Left renal pelvis (tissue), 4 donors: ENCODE measurements around the gene HYOU1. TPM values are rescaled to one million over a fixed set of nuclear protein-coding genes. Genes with fewer than 3 reads are reported as not detected.
"Not testable (repeated sequence)": the region's sequence is repeated elsewhere in the genome, so short reads cannot be mapped to it uniquely, and the experiment has no call there.

Source experiments
- DNase-seq, 4 donors: peaks; one replicate each; pipeline ENCODE4 v3.0.0-alpha.2; 2013; ENCODE audit warnings: low read depth in 4 of 4, low spot score in 3 of 4
- polyA plus RNA-seq, 4 donors: library from polyadenylated mRNA; unstranded; fragments of 120-200 nt; gene quantifications; one replicate each; pipeline ENCODE4 v1.2.1, GENCODE V29; 2013; ENCODE audit not compliant: insufficient read length in 4 of 4

Gene HYOU1
- polyA plus RNA-seq, 4 donors = 73.5 to 124 (median 116) TPM

DNA sequence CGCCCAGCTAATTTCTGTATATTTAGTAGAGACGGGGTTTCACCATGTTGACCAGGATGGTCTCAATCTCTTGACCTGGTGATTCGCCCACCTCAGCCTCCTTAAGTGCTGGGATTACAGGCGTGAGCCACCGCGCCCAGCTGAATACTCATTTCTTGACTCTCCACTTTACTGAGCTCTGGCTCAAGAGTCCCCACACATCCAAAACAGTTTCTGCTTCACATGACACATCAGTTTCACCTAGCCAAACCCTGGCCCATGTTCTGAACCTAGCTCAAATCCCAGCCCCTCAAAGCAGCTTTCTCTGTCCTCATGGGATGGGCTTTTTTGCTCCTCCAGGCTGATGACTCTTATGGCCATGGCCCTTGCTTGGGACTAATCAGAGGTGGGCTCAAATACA, 9.8 kb downstream of the HYOU1 start:
- DNase-seq = no peak

DNA sequence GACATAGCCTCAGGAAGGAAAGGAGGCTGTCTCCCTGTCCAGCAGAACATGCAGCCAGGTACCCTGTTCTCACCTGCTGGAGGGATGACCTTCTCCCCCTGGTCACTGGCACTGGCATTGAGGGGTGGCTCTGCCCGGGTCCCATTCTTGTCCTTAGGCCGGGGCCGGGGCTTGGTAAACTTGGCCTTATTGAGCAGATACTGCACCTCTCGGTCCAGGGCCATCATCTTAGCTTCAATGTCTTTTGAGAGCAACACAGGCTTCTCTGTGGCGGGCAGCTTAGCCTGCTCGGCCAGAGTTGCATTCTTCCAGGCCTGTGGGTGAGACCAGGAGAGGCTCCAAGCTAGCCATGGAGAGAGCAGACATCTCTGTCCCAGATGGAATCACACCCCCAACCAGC, 10.5 kb downstream of the HYOU1 start:
- no peak for DNase-seq

DNA sequence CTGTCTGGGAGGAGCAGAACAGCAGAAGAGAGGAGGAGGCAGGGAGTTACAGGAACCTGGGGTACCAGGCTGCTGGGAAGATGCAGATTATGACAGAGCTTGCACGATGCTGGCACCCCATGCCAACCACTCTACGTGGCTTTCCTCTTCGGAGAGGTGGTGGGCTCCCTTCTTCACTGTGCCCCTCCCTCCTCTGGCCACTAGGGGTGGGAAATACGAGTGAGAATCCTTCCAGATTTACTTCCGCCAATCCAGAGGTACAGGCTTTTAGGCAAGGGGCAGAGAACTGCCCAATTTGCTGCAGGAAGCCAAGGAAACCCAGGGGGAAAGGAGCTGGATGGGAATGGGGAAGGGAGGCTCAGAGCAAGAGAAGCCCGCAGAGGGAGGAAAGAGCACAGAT, 12.3 kb downstream of the HYOU1 start:
- no peak for DNase-seq

- DNase-seq = no peak
Observed at GRCh38 chr11:119042927-119043326, 14.1 kb downstream of the HYOU1 start.

DNA sequence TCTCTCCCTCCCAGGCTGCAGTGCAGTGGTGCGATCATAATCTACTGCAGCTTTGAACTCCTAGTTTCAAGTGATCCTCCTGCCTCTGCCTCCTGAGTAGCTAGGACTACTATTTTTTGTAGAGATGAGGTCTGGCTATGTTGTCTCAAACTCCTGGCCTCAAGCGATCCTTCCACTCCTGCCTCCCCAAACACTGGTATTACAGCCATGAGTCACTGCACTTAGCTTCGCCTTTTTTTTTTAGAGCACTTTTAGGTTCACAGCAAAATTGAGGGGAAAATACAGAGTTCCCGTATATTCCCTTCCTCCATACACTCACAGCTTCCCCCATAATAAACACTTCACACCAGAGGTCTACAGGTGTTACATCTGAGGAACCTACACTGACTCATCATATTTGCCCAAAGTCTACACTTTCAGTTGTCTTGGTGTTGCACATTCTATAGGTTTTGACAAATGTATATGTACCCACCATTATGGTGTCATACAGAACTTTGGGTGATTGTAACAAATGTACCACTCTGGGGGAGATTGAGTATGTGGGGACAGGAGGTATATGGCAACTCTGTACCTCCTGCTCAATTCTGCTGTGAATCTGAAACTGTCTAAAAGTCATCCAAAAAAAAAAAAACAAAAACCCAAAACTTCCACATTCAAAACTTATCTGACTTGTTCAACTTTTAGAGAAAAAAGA, 15.0 kb downstream of the HYOU1 start:
- DNase-seq = no peak

GRCh38 chr11:119039471-119039870, 17.5 kb downstream of the HYOU1 start:
- not testable (repeated sequence) for DNase-seq

GRCh38 chr11:119038884-119039283, 18.1 kb downstream of the HYOU1 start:
- no peak for DNase-seq

- DNase-seq = no peak
Observed at GRCh38 chr11:119034813-119035212, 22.2 kb downstream of the HYOU1 start.

DNA sequence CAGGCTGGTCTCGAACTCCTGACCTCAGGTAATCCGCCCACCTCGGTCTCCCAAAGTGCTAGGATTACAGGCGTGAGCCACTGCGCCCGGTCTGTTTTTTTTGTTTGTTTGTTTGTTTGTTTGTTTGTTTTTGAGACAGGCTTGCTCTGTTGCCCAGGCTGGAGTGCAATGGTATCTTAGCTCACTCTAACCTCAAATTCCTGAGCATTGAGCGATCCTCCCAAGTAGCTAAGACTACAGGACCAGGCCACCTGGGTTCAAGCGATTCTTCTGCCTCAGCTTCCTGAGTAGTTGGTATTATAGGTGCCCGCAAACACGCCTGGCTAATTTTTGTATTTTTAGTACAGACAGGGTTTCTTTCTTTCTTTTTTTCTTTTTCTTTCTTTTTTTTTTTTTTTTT, 23.6 kb downstream of the HYOU1 start:
- not testable (repeated sequence) for DNase-seq

DNA sequence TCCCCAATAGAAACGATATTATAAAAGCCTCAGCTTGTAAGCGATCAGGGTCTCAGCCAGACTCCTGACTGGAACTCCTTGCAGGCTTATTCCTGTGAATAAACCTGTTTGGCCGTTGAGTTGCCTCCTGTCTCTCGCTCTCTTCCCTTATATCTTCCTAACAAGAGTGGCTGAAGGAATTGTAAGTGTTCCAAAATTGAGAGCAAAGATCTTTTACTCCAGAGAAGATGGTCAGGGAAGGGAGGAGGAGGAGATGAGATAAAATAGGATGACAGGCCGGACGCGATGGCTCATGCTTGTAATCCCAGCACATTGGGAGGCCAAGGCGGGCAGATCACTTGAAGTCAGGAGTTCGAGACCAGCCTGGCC, 25.1 kb downstream of the HYOU1 start:
- no peak for DNase-seq

GRCh38 chr11:119030329-119031047, 26.5 kb downstream of the HYOU1 start, which contains the start of gene SLC37A4:
Gene SLC37A4 (minus strand): TSS chr11:119030877.
- DNase-seq = peak; percentile 84 to 94 (median 88)

DNA sequence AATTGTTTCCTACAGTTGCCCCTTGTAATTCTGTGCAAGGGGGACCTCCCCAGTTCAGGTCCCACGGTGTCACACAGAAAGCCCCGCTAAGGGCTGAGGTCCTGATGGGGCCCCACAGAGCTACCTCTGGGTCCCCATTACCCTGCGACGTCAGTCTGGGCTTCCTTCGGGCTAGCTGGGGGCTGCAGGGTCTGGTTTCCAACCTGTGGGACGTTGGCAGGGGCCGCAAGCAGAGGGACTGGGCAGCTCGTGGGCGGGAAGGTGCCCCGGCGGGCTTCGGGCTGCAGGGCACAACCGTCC, 27.0 kb downstream of the HYOU1 start:
- no peak for DNase-seq

- DNase-seq = peak in 1 of 4 donors; percentile 62
Observed at GRCh38 chr11:119029340-119030028, 27.5 kb downstream of the HYOU1 start.

DNA sequence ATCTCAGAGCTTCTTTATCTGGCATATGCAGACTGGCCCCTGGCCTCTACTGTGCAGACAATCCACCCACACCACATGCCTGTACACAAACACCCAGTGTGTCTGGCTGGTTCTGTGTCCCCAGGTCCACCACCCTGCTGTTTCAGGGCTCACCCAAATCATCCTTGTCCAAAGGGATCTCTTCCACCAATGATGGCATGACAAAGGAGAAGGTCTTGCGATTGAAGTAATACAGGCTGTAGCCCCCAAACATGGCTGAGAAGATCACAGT, 28.0 kb downstream of the HYOU1 start:
- DNase-seq = no peak

GRCh38 chr11:119028346-119029068, 28.5 kb downstream of the HYOU1 start:
- DNase-seq = no peak

DNA sequence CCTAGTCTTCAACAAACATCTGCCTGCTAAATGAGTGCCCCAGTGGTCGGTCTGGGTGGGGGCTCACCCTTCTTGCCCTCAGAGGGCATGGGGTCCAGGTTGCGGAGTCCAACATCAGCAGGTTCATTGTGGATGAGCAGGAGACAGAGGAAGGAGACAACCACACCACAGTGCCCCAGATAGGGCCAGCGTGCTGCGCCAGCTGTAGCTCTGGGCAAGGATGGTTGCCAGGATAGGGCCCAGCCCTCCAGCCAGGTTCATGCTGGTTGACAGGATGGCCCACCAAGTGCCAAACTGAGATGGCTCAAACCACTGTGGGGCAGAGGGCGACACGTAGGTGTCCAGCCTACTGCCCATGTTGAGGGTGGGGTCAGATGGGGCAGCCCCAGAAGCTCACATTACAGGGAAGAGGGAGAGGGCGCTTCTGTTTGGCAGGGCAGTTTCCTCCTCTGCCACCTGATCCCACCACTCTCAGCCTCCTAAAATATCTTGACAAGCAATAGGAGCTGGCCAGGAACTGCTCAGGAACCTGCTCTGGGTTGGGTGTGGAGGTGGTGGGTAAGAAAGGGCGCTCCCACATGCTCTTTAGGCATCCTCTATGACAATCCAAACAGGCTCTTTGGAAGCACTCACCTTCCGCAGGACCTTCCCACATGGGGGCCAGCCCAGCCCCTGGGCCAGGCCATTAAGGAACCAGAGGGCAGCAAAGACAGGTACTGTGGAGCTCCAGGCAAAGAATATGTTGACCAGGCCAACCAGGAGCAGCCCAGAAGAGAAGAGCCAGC, 29.3 kb downstream of the HYOU1 start:
- DNase-seq = no peak

DNA sequence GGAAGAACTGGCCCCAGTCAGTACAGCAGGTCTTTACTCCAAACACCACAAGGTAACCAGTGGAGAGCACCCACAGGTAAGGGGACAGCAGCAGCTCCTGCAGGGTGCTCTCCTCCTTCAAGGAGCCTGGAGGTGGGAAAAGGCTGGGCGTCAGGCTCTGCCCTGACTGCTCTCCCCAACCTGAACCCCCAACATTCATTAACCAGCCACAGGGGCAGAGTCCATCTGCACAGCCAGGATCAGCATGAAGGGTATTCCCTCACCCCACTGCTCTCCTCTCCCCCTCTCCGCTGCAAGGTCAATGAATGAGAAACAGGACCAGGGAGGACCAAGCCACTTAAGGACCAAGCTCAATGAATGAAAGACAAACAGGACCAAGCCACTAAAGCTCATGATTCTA, 30.0 kb downstream of the HYOU1 start:
- no peak for DNase-seq

- DNase-seq = no peak
Observed at GRCh38 chr11:119025978-119026766, 30.8 kb downstream of the HYOU1 start.

- no peak for DNase-seq
Observed at GRCh38 chr11:119025541-119025940, 31.5 kb downstream of the HYOU1 start.

DNA sequence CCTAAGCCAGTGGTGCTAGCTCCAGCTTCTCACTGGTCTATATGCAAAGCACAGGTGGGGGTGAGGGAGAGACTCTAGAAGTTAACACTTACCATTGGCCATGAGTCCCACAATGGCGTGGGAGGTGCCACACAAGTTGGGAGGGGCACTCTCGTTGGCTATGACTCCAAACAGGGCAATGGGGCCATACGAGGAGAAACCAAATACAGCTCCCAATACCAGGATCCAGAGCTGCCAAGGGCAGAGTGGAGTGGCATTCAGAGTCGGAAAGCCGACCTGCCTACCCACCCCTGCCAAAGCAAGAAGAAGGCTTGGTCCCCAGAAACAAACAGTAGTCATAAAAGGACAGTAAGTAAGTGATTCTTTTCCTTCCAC, 31.9 kb downstream of the HYOU1 start:
- no peak for DNase-seq
